WERI-Rb-1 (cell line): Measurements from ENCODE around the gene RAB18.
"Not testable (repeated sequence)": the region's sequence is repeated elsewhere in the genome, so short reads cannot be mapped to it uniquely, and the experiment has no call there.

Experiments used
- DNase-seq: peaks from one replicate; pipeline ENCODE4 v3.0.0-alpha.2; 2020
- H3K27ac ChIP-seq: fragments of 250-450 bp; sonication (Bioruptor Pico); 2 replicates; pipeline ENCODE4 v1.5.1; 2020; ENCODE audit warnings: mild to moderate bottlenecking, moderate library complexity
- H3K27me3 ChIP-seq: fragments of 250-450 bp; sonication (Bioruptor Pico); 2 replicates; pipeline ENCODE4 v1.5.1; 2021; ENCODE audit warnings: mild to moderate bottlenecking, low read depth, moderate library complexity; ENCODE audit not compliant: insufficient read depth, severe bottlenecking
- H3K36me3 ChIP-seq: fragments of 250-450 bp; sonication (Bioruptor Pico); 2 replicates; pipeline ENCODE4 v1.5.1; 2020; ENCODE audit warnings: mild to moderate bottlenecking, moderate library complexity
- H3K4me3 ChIP-seq: 2 replicates; pipeline ENCODE4 v1.5.1; 2011; ENCODE audit warnings: low read depth, mild to moderate bottlenecking, control low read depth, low read length
- H3K9me3 ChIP-seq: fragments of 250-450 bp; sonication (Bioruptor Pico); 2 replicates; pipeline ENCODE4 v1.5.1; 2021; ENCODE audit warnings: mild to moderate bottlenecking, moderate library complexity; ENCODE audit not compliant: severe bottlenecking
- CTCF ChIP-seq: IDR thresholded peaks from 2 replicates; pipeline ENCODE4 v1.5.1; 2011; ENCODE audit warnings: low read depth, mild to moderate bottlenecking, control low read depth, inconsistent platforms, low read length

Gene RAB18

GRCh38 chr10:27569946-27570345, 65.8 kb downstream of the RAB18 start:
- H3K27me3 ChIP-seq, result no peaks in the 10 kb centered on the region
- no peak overlapping the region for H3K4me3 ChIP-seq
- no peaks in the 10 kb centered on the region for H3K9me3 ChIP-seq
- H3K27ac ChIP-seq, result no peak overlapping the region
- no peak for TF ChIP-seq CTCF
- DNase-seq, result no peak
- H3K36me3 ChIP-seq, result no peaks in the 10 kb centered on the region

- not testable (repeated sequence) for H3K27me3 ChIP-seq, H3K4me3 ChIP-seq, H3K36me3 ChIP-seq
Measured at GRCh38 chr10:27577038-27577437, 72.9 kb downstream of the RAB18 start.

GRCh38 chr10:27578316-27578715, 74.2 kb downstream of the RAB18 start:
- H3K27me3 ChIP-seq, result no peaks in the 10 kb centered on the region
- TF ChIP-seq CTCF, result no peak
- H3K27ac ChIP-seq, result no peak overlapping the region
- no peak for DNase-seq
- no peaks in the 10 kb centered on the region for H3K9me3 ChIP-seq
- no peak overlapping the region for H3K4me3 ChIP-seq
- H3K36me3 ChIP-seq, result no peaks in the 10 kb centered on the region

More at GRCh38 chr10:27577038-27577437, 72.9 kb downstream of the RAB18 start:
- not testable (repeated sequence) for DNase-seq, H3K9me3 ChIP-seq, H3K27ac ChIP-seq

- DNase-seq, result no peak
- Histone ChIP-seq H3K27ac (no peak overlapping the region), H3K4me3 (no peak overlapping the region), H3K27me3 (no peaks in the 10 kb centered on the region), H3K9me3 (no peaks in the 10 kb centered on the region), H3K36me3 (no peaks in the 10 kb centered on the region)
- TF ChIP-seq CTCF, result no peak
Measured at GRCh38 chr10:27581225-27581624, 77.1 kb downstream of the RAB18 start.

GRCh38 chr10:27584302-27584701, 80.2 kb downstream of the RAB18 start:
- no peaks in the 10 kb centered on the region for H3K27me3 ChIP-seq
- no peaks in the 10 kb centered on the region for H3K9me3 ChIP-seq
- H3K27ac ChIP-seq, result no peak overlapping the region
- TF ChIP-seq CTCF, result no peak
- no peak overlapping the region for H3K4me3 ChIP-seq
- no peak for DNase-seq
- H3K36me3 ChIP-seq, result no peaks in the 10 kb centered on the region
